Measurements from ENCODE around the gene RAB8B.

RAB8B gene

GRCh38 chr15:63241316-63241715 lies 51.9 kb downstream of the RAB8B start:
- no peak overlapping the region for H2BK12ac ChIP-seq (ENCODE audit: low read length)
- no peaks in the 10 kb centered on the region for H3K9me3 ChIP-seq (ENCODE audit: insufficient read depth, low read depth, low read length)
- peaks cover 0 to 1% of the 10 kb centered on the region in 2 experiments for H3K36me3 ChIP-seq (ENCODE audit: control insufficient read depth in 1 of 2, insufficient read depth in 2 of 2, low read length in 2 of 2)
- no peak overlapping the region for H4K91ac ChIP-seq (ENCODE audit: low read depth, low read length)
- H3K18ac ChIP-seq (ENCODE audit: low read length) = no peak overlapping the region
- no peak overlapping the region for H4K12ac ChIP-seq (ENCODE audit: low read depth, low read length)
- H3K79me1 ChIP-seq (ENCODE audit: low read length) = no peaks in the 10 kb centered on the region
- no CpG with 5 or more reads among the region's 1 CpG for WGBS (ENCODE audit: extremely low coverage, insufficient coverage, insufficient read length)
- DNase-seq = no peak
- H3K14ac ChIP-seq (ENCODE audit: low read length) = no peak overlapping the region
- no peak overlapping the region for H2BK5ac ChIP-seq (ENCODE audit: low read depth, low read length, poor library complexity)
- H2AFZ ChIP-seq (ENCODE audit: insufficient read depth, low read length, poor library complexity) = no peak overlapping the region
- no peak overlapping the region for H4K8ac ChIP-seq (ENCODE audit: low read depth, low read length)
- no peak overlapping the region for H3K4me3 ChIP-seq (ENCODE audit: low read depth, low read length)
- H3K4me1 ChIP-seq (ENCODE audit: control insufficient read depth in 1 of 2, insufficient read depth in 2 of 2, low read length in 2 of 2) = no peaks in the 10 kb centered on the region
- H3K4me2 ChIP-seq (ENCODE audit: low read length) = no peak overlapping the region
- no peak overlapping the region for H3K23ac ChIP-seq (ENCODE audit: low read length)
- H2AK5ac ChIP-seq (ENCODE audit: low read length) = no peak overlapping the region
- H3K9ac ChIP-seq (ENCODE audit: low read length) = no peak overlapping the region
- H3K27ac ChIP-seq (ENCODE audit: low read depth, low read length) = no peak overlapping the region
- H3K79me2 ChIP-seq (ENCODE audit: control insufficient read depth, insufficient read depth, low read length, poor library complexity) = no peaks in the 10 kb centered on the region
- H3K4ac ChIP-seq (ENCODE audit: low read depth, low read length) = no peak overlapping the region
- no peak overlapping the region for H2BK120ac ChIP-seq (ENCODE audit: insufficient read depth, low read length, poor library complexity)
- no peaks in the 10 kb centered on the region for H3K27me3 ChIP-seq (ENCODE audit: insufficient read depth, low read length)

- Histone ChIP-seq H2BK12ac (ENCODE audit: low read length) (no peak overlapping the region), H3K27ac (ENCODE audit: low read depth, low read length) (no peak overlapping the region), H3K18ac (ENCODE audit: low read length) (no peak overlapping the region), H3K27me3 (ENCODE audit: insufficient read depth, low read length) (no peaks in the 10 kb centered on the region), H2AFZ (ENCODE audit: insufficient read depth, low read length, poor library complexity) (no peak overlapping the region), H4K12ac (ENCODE audit: low read depth, low read length) (no peak overlapping the region), H4K8ac (ENCODE audit: low read depth, low read length) (no peak overlapping the region), H2BK5ac (ENCODE audit: low read depth, low read length, poor library complexity) (no peak overlapping the region), H3K4ac (ENCODE audit: low read depth, low read length) (no peak overlapping the region), H3K4me3 (ENCODE audit: low read depth, low read length) (no peak overlapping the region), H2AK5ac (ENCODE audit: low read length) (no peak overlapping the region), H4K91ac (ENCODE audit: low read depth, low read length) (no peak overlapping the region), H3K9ac (ENCODE audit: low read length) (no peak overlapping the region), H3K79me2 (ENCODE audit: control insufficient read depth, insufficient read depth, low read length, poor library complexity) (no peaks in the 10 kb centered on the region), H3K14ac (ENCODE audit: low read length) (no peak overlapping the region), H2BK120ac (ENCODE audit: insufficient read depth, low read length, poor library complexity) (no peak overlapping the region), H3K4me2 (ENCODE audit: low read length) (no peak overlapping the region), H3K23ac (ENCODE audit: low read length) (no peak overlapping the region), H3K79me1 (ENCODE audit: low read length) (no peaks in the 10 kb centered on the region), H3K4me1 (ENCODE audit: control insufficient read depth in 1 of 2, insufficient read depth in 2 of 2, low read length in 2 of 2) (no peaks in the 10 kb centered on the region), H3K36me3 (ENCODE audit: control insufficient read depth in 1 of 2, insufficient read depth in 2 of 2, low read length in 2 of 2) (peaks cover 1 to 3% of the 10 kb centered on the region in 2 experiments), H3K9me3 (ENCODE audit: insufficient read depth, low read depth, low read length) (no peaks in the 10 kb centered on the region)
- WGBS (ENCODE audit: extremely low coverage, insufficient coverage, insufficient read length) = no CpG with 5 or more reads among the region's 1 CpG
- peak in 1 of 2 donors; percentile 60 for DNase-seq
These were observed 53.7 kb downstream of the RAB8B start for GRCh38 chr15:63243101-63243500.

GRCh38 chr15:63243776-63244175 lies 54.4 kb downstream of the RAB8B start:
- Histone ChIP-seq H3K4ac (ENCODE audit: low read depth, low read length) (no peak overlapping the region), H3K27ac (ENCODE audit: low read depth, low read length) (no peak overlapping the region), H3K4me1 (ENCODE audit: control insufficient read depth in 1 of 2, insufficient read depth in 2 of 2, low read length in 2 of 2) (no peaks in the 10 kb centered on the region), H3K27me3 (ENCODE audit: insufficient read depth, low read length) (no peaks in the 10 kb centered on the region), H3K79me1 (ENCODE audit: low read length) (no peaks in the 10 kb centered on the region), H3K9ac (ENCODE audit: low read length) (no peak overlapping the region), H2BK120ac (ENCODE audit: insufficient read depth, low read length, poor library complexity) (no peak overlapping the region), H3K36me3 (ENCODE audit: control insufficient read depth in 1 of 2, insufficient read depth in 2 of 2, low read length in 2 of 2) (peaks cover 1 to 3% of the 10 kb centered on the region in 2 experiments), H3K79me2 (ENCODE audit: control insufficient read depth, insufficient read depth, low read length, poor library complexity) (no peaks in the 10 kb centered on the region), H3K14ac (ENCODE audit: low read length) (no peak overlapping the region), H2BK12ac (ENCODE audit: low read length) (no peak overlapping the region), H3K4me2 (ENCODE audit: low read length) (no peak overlapping the region), H2BK5ac (ENCODE audit: low read depth, low read length, poor library complexity) (no peak overlapping the region), H2AK5ac (ENCODE audit: low read length) (no peak overlapping the region), H4K12ac (ENCODE audit: low read depth, low read length) (no peak overlapping the region), H3K18ac (ENCODE audit: low read length) (no peak overlapping the region), H2AFZ (ENCODE audit: insufficient read depth, low read length, poor library complexity) (no peak overlapping the region), H4K8ac (ENCODE audit: low read depth, low read length) (no peak overlapping the region), H3K9me3 (ENCODE audit: insufficient read depth, low read depth, low read length) (no peaks in the 10 kb centered on the region), H4K91ac (ENCODE audit: low read depth, low read length) (no peak overlapping the region), H3K23ac (ENCODE audit: low read length) (no peak overlapping the region), H3K4me3 (ENCODE audit: low read depth, low read length) (no peak overlapping the region)
- no peak for DNase-seq
- no CpG with 5 or more reads among the region's 1 CpG for WGBS (ENCODE audit: extremely low coverage, insufficient coverage, insufficient read length)

- no peak overlapping the region for H4K12ac ChIP-seq (ENCODE audit: low read depth, low read length)
- H3K4me1 ChIP-seq (ENCODE audit: control insufficient read depth in 1 of 2, insufficient read depth in 2 of 2, low read length in 2 of 2) = no peaks in the 10 kb centered on the region
- no peak overlapping the region for H3K4me3 ChIP-seq (ENCODE audit: low read depth, low read length)
- no peak overlapping the region for H3K27ac ChIP-seq (ENCODE audit: low read depth, low read length)
- H3K23ac ChIP-seq (ENCODE audit: low read length) = no peak overlapping the region
- H2AK5ac ChIP-seq (ENCODE audit: low read length) = no peak overlapping the region
- no peak overlapping the region for H3K4me2 ChIP-seq (ENCODE audit: low read length)
- H2AFZ ChIP-seq (ENCODE audit: insufficient read depth, low read length, poor library complexity) = no peak overlapping the region
- H3K27me3 ChIP-seq (ENCODE audit: insufficient read depth, low read length) = no peaks in the 10 kb centered on the region
- no peak overlapping the region for H3K18ac ChIP-seq (ENCODE audit: low read length)
- H3K36me3 ChIP-seq (ENCODE audit: control insufficient read depth in 1 of 2, insufficient read depth in 2 of 2, low read length in 2 of 2) = peaks cover 1 to 4% of the 10 kb centered on the region in 2 experiments
- no CpG with 5 or more reads among the region's 4 CpGs for WGBS (ENCODE audit: extremely low coverage, insufficient coverage, insufficient read length)
- no peaks in the 10 kb centered on the region for H3K79me1 ChIP-seq (ENCODE audit: low read length)
- peak in 1 of 2 donors; percentile 80 for DNase-seq
- H4K8ac ChIP-seq (ENCODE audit: low read depth, low read length) = no peak overlapping the region
- H2BK5ac ChIP-seq (ENCODE audit: low read depth, low read length, poor library complexity) = no peak overlapping the region
- no peaks in the 10 kb centered on the region for H3K79me2 ChIP-seq (ENCODE audit: control insufficient read depth, insufficient read depth, low read length, poor library complexity)
- no peak overlapping the region for H3K9ac ChIP-seq (ENCODE audit: low read length)
- no peak overlapping the region for H3K14ac ChIP-seq (ENCODE audit: low read length)
- H2BK12ac ChIP-seq (ENCODE audit: low read length) = no peak overlapping the region
- H3K4ac ChIP-seq (ENCODE audit: low read depth, low read length) = no peak overlapping the region
- no peaks in the 10 kb centered on the region for H3K9me3 ChIP-seq (ENCODE audit: insufficient read depth, low read depth, low read length)
- no peak overlapping the region for H2BK120ac ChIP-seq (ENCODE audit: insufficient read depth, low read length, poor library complexity)
- H4K91ac ChIP-seq (ENCODE audit: low read depth, low read length) = no peak overlapping the region
These were observed 55.0 kb downstream of the RAB8B start for GRCh38 chr15:63244399-63244798.

Measured in trophoblast cell (in vitro differentiated cells and primary cell).